GM18870 (cell line): ENCODE results near the gene GPSM3.

Experiments used
- ATAC-seq: cut with Tn5 transposase; IDR thresholded peaks from one replicate; pipeline ENCODE4 v1.9.1; 2021; ENCODE audit warnings: moderate library complexity; ENCODE audit not compliant: unreplicated experiment

GPSM3 gene

DNA sequence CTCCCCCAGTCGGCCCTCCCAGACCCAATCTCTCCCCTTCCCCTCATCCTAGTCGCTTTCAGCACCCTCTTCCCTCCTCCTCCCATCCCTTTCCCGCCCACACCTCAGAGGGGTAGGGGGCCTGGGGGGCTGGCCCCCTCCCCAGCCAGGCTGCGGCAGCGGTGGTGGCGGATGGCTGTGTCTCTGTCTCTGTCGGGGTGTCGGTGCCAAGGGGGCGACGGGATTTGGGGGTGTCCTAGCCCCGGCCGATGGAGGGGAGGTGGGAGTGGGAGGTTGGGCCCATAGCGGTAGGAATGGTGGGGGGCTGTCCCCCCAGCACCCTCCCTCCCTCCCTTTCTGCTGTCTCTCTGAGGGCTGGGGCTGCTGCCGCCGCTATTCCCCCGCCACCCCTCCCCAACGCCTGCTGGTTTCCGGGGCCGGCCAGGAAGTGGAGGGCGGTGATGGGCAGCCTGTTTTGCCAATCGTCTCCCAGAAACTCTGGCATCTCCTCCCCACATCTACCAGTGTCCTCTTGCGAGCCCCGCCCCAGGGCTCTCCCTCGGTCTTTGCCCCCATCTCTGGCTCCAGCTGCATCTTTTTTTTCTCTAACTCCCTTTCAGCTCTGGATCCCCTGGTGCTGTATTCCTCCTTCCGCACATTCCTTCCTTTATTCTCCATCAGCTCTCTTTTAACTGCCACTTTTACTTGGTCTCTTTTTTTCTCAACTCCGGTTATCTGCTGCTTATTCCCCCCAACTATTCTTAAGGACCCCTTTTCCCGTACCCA is 16.6 kb downstream of the GPSM3 start, which contains the start of gene AGPAT1:
Gene AGPAT1 (minus strand): TSS at position 374 of the 765 bp plus-strand sequence. CDS start 4,588 bp downstream, outside the sequence.
- ATAC-seq, result no peak

DNA sequence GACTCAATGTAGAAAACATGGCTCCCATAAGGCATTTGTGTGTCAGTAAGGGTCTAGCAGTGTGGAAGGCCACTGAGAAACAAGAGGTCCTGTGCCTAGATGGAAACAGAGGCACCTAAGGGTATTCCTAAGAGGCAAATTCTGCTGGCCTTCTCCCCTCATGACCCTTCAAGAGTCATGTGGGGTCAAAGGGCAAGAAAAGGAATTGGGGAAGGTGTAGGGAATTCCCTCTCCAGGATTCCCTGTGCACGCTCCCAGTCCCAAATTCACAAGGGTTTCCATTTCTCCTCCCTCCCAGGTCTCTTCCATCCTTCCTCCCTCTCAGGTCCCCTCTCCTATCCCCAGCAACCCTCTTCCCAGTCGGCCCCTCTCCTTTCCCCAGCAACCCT is 17.1 kb downstream of the GPSM3 start:
- no peak for ATAC-seq

DNA sequence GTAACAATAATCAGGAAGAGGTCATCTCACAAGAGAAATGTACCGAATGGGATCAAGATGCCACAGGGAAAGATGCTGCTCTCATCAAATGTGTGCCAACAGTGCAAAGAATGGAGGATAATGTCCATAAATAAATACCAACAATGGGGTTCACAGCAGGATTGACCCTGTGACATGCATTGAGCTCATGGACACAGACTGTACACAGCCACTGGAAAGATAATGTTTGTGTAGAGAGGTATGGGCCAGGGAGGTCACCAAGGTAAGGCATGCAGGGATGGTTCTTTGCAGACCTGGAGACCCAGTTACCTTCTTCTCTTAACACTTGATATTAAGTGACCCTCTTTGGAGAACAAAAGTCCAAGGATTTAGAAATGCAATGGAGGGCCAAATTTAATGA is 18.0 kb downstream of the GPSM3 start:
- ATAC-seq, result no peak

DNA sequence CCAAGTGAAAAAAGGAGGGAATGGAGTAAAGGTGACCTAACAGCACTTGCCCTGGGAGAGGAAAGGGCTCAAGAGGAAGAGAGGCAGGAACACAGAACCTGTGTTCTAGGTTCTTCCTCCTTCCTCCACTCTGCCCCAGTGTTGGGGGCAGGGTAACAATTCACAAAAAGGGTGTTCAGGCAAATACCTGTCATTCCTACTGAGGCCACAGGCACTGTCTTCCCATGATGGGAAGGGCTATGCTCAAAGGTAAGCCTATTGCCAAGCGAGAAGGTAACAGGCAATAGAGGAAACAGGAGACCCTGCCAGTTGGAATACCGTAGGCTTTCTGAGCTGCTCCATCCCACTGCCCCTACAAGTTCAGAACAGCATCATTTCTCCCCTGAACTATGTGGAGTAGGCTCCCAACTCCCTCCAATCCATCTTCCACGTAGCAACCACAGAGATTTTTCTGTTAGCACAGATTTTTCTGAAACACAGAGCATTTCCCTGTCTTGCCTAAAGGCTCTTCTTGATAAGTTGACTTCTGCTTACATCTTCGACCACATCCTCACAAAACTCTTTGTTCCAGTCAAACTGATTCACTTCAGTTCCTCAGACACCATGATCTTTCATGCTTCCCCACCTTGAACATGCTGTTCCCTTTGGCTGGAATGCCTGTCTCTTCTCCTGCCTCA is 19.3 kb downstream of the GPSM3 start:
- no peak for ATAC-seq

DNA sequence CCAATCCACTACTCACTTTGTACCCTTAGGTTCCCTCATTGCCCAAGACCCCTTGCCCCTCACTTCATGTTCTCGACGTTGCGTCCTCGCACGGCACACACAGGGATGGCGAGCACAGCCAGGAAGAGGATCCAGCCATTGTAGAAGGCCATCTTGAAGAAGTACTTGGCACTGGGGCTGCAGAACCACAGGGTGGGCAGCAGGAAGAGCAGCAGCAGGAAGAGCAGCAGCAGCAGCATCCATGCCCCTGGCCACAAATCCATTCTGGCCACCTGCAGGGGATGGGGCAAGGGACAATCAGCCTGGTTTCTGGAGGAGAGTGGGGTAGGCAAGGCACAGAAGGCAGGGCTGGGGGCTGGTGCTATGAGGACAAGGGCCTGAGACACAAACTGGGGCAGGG is 21.2 kb downstream of the GPSM3 start:
- ATAC-seq, result no peak

DNA sequence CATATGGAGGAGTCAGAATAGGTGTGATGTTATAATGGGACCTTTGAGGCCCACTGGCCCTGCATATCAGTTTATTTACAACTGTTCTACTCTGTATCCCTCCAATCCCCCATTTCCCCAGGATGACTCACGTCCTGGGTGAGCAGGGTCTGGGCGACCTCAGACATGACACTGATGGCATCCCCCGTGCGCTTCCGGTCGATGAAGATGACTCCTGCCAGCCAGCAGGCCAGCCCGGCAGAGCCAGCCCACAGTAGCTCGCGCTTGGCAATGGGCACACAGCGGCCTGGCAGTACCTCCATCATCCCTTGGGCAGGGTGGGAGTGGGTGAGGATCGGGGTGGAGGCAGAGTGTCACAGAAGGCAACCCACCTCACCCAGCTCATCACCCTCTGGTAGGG is 22.1 kb downstream of the GPSM3 start:
- no peak for ATAC-seq

DNA sequence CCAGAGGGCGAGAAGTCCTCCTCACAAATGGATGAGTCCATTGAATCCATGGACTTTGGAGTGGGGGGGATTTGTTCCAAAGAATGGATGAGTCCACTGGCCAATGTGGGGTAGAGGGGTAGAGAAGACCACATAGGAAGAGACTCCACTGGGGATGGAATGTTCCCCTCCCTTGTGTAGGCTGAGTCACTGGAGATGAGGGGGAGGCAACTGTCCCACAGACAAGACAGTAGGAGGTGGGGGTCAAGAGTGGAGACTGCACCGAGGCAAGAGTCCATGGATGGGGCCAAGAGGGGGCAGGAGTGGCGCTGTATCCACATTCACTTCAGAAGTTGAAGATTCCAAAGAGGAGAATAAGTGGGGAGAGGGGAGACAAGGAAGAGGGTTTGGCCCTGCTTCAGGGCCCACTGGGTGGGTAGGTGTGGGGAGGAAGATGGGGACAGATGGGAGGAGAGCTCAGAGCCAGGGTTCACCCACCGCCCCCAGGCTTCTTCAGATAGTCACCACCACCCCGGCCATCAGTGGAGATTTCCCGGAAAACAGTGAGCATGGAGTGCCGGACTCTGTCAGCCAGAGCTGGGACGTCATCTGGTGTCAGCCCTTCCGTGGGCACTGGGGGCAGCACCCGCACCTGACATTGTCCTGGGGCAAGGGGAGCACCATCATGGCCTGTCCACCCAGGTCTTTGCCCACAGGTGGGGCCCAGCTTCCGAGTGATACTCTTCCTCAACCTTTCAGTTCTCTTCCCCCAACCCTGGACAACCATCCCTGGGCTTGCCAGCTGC is 23.4 kb downstream of the GPSM3 start:
- no peak for ATAC-seq

DNA sequence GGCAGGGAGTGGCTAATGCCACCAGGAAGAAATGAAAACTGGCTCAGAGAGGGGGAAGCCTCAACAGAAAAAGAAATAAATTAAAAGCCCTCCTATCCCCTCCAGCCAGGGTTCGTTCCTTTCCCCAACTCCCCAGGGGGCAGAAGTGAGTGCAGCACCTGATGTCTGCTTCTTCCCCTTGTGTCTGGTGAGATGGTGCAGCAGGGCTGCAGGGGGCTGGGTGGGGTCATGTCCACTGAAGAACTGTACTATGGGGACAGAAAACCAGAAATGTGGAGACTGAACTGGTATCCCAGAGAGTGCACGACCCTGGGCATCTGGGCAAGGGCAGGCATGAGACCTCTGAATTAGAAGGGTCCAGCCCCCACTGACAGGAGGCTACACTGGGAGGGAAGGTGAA is 24.1 kb downstream of the GPSM3 start:
- no peak for ATAC-seq

DNA sequence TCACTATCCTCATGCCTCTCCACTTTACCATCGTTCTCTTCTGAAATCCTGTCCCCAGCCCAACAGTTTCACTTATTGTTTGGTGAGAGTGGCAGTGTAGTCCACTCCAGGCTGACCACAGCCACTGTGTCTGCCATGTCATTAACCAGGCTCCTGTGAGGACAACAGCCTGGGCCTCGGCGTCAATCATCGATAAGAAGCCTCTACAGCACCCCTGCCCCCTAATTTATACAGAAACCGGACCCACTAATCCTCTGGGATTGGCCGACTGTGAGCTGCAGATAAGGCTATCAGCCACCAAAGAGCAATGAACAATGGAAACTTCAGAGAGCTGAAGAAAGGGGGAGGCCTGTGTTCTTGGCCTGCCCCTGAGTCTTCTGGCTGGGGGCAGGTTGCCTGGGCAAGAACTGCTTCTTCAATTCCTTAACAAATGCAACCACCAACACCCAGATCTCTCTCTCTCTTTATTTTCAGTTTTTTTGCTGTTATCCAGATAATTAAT is 24.6 kb downstream of the GPSM3 start:
- ATAC-seq, result no peak

DNA sequence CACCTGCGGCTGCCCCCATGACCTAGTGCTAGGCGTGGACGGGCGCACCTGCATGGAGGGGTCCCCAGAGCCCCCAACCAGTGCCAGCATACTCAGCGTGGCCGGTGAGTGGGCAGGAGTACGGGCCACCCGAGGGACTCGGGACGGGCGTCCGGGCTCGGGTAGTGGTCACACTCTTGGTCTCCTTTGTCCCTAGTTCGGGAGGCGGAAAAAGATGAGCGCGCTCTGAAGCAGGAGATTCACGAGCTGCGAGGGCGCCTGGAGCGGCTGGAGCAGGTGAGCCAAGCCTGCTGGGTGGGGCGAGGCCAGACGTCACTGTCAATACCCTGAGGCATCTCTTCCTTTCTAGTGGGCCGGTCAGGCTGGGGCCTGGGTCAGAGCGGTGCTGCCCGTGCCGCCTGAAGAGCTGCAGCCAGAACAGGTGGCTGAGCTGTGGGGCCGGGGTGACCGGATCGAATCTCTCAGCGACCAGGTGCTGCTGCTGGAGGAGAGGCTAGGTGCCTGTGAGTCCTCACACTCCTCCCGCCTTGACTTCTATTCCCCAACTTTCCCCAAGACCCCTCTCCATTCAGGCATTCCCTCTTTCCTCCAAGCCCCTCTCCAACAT is 25.2 kb downstream of the GPSM3 start:
- ATAC-seq, result no peak

DNA sequence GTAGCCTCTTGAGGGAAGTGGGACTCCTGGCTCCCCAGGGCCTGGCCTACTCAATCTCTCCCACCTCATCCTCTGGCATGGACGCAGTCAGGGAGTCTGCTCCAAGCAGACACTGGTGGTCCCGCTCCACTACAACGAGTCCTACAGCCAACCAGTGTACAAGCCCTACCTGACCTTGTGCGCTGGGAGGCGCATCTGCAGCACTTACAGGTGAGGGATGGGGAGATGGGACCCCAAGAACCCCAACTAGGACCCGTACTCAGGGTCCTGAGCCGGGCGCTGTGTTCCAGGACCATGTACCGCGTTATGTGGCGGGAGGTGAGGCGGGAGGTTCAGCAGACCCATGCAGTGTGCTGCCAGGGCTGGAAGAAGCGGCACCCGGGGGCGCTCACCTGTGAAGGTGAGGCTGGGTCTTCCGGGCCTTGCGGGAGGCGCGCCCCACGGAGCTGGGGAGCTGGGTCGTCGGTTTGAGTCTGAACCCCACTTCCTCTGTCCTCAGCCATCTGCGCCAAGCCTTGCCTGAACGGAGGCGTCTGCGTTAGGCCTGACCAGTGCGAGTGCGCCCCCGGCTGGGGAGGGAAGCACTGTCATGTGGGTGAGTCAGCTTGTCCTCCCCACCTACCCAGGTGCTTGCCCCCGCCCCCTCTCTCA is 25.9 kb downstream of the GPSM3 start:
- no peak for ATAC-seq

DNA sequence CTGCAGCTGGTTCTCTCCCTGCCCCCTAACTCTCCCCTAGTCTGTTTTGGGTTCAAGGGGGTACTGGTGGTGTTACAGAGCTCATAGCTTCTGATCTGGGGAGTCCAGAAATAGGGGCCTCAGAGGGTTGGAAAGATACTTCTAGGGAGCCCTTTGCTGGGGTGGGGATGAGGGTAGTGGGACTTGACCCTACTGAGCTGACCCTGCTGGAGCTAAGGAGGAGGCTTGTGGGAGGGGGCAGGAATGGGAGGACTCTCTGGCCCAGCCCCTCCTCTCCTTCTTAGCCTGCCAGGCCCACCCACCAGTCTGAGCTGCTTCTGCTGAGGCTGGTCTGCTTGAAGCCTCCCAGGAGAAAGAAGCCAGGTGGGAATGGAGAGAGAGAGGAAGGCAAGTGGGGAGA is 28.1 kb downstream of the GPSM3 start, which contains the start of gene EGFL8:
Gene EGFL8 (plus strand): TSS at position 301 of the 400 bp plus-strand sequence. CDS start 1,571 bp downstream, outside the sequence.
- ATAC-seq, result no peak

DNA sequence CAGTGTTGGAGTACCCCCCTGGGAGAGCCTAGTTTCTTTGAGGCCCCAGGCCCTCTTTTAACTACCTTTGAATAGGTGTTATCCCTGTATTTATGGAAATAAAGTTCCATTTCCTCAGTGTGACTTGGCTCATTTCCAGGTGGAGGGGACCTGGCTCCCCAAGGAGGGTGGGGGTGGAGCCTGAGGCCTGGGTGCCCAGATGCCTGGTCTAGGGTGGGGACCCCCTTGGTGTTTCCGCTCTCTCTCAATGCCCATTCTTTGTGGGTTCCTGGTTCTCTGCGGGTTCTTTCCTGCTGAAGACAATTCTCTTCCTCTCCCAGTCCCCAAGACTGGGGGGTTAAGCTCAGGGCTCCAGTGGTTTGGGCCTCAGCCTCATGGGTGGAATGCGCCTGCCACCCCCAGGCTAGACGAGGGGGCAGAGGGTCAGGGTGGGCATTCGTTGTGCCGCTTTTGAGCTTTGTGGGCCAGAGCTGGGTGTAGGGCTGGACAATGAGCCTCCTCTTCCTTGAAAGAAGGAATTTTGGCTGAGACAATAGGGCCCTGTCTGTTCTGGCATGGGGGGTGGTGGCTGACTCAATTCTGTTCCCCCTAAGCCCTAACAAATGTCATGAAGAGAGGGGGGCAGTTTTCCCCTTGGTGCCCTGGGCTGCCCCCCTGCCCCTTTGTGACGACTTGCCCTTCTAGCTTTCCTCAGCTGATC is 28.7 kb downstream of the GPSM3 start:
- ATAC-seq, result no peak

DNA sequence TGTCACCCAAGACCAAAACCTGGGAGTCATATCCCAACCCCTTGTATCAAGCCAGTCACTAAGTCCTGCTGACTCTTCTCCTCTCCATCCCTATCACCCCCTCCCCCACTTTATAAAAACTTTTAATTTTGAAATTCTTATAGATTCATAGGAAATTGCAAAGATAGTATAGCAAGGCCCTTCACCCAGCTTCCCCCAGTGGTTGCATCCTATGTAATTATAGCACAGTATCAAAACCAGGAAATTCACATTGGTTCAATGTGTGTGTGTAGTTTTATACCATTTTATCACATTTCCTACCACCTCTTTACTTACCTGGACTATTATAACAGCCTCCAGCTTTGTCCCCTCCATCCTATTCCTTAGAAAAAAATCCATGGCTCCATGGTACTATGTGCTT is 34.4 kb downstream of the GPSM3 start:
- no peak for ATAC-seq

DNA sequence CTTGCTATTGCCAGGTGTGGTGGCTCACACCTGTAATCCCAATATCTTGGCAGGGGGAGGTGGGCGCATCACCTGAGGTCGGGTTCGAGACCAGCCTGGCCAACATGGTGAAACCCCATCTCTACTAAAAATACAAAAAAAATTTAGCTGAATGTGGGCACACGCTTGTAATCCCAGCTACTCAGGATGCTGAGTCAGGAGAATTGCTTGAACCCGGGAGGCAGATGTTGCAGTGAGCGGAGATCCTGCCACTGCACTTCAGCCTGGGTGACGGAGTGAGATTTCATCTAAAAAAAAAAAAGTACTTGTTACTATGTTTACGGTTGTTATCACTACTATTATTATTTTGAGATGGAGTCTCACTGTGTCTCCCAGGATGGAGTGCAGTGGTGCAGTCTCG is 35.6 kb downstream of the GPSM3 start:
- no peak for ATAC-seq

DNA sequence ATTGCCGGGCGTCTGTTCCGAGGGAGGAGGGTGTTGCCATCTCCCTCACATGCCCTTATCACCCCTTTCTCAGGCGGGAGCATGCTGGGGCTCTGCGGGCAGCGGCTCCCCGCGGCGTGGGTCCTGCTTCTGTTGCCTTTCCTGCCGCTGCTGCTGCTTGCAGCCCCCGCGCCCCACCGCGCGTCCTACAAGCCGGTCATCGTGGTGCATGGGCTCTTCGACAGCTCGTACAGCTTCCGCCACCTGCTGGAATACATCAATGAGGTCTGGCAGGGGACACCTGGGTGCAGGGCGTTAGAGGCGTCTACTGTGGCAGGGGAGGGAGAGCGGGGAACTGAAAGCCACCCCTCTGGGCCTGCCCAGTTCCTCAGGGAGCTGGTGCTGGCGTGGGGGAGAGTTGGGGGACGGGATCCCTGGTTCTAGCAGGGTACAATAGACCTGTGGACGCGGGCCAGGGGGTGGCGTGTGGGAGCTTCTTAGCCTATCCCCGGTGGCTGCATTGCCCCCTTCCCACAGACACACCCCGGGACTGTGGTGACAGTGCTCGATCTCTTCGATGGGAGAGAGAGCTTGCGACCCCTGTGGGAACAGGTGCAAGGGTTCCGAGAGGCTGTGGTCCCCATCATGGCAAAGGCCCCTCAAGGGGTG is 37.8 kb downstream of the GPSM3 start:
- no peak for ATAC-seq

DNA sequence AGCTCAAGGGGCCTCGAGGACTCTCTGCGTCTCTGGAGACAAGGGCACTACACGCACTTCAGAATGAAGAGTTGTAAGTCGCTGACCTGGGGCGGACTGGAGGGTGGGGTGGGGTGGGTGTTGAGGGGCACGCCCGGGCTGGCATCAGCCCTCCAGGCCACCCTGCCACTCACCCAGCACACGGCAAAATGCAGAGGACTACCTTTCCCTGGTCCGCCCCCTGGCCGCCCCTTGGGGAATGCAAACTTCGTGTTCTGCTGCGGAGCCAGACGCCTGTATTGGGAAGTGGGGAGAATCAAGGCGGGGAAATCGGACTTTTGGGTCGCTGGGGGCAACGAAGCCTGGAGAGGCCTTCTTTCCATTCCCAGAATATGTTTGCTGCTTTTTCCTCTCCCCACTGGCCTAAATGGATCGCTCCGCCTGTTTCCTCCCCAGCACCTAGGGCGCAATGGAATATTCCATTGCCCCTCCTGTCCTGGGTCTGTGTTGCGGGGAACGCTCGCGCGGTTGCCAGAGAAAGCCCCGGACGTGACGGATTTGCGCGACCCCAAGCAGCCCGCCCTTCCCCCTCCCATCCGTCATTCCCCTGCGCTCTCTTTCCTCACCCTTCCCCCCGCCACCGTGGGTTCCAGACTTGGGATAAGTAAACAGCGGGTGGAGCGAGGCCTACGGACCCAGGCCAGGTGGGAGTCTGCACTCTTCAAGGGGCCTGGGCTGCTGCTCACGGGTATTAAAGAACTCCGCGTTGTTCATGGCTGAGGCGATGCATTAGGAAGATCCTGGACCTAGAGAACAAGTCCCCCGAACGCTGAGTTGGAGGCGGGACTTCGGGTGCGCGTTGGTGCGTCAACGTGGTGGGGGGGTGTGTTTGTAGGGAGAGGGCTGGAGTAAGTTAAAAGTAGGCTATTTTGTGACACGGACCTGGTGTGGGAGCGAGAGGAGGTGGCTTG is 38.6 kb downstream of the GPSM3 start, which contains the start of gene PPT2:
Gene PPT2 (plus strand): TSS at position 578 of the 950 bp plus-strand sequence. CDS start 454 bp downstream, outside the sequence.
- no peak for ATAC-seq
